HEK293 (cell line): ENCODE results near the gene TMOD1.

Experiments used
- GLI4 ChIP-seq: fragments of 450-650 bp; formaldehyde crosslinking; IDR thresholded peaks from 2 replicates; pipeline ENCODE4 v1.5.1; 2016; ENCODE audit warnings: missing biosample characterization, missing genetic modification characterization
- ZBTB44 ChIP-seq: fragments of 450-650 bp; IDR thresholded peaks from 2 replicates; pipeline ENCODE4 v1.5.1; 2018; ENCODE audit warnings: missing biosample characterization, mild to moderate bottlenecking, missing genetic modification characterization
- ZFP3 ChIP-seq: fragments of 450-650 bp; formaldehyde crosslinking; IDR thresholded peaks from 2 replicates; pipeline ENCODE4 v1.5.1; 2016; ENCODE audit warnings: low read depth, missing biosample characterization, missing genetic modification characterization
- ZNF140 ChIP-seq: fragments of 450-650 bp; formaldehyde crosslinking; IDR thresholded peaks from 2 replicates; pipeline ENCODE4 v1.5.1; 2016; ENCODE audit warnings: missing biosample characterization, missing genetic modification characterization
- ZNF169 ChIP-seq: fragments of 450-650 bp; formaldehyde crosslinking; IDR thresholded peaks from 2 replicates; pipeline ENCODE4 v1.5.1; 2016; ENCODE audit warnings: missing biosample characterization, missing genetic modification characterization
- ZNF202 ChIP-seq: fragments of 450-650 bp; formaldehyde crosslinking; IDR thresholded peaks from 2 replicates; pipeline ENCODE4 v1.5.1; 2016; ENCODE audit warnings: missing biosample characterization, missing genetic modification characterization, borderline replicate concordance
- ZNF239 ChIP-seq: fragments of 450-650 bp; formaldehyde crosslinking; IDR thresholded peaks from 2 replicates; pipeline ENCODE4 v1.5.1; 2016; ENCODE audit warnings: missing biosample characterization, missing genetic modification characterization
- ZNF26 ChIP-seq: fragments of 450-650 bp; formaldehyde crosslinking; IDR thresholded peaks from 2 replicates; pipeline ENCODE4 v1.5.1; 2016; ENCODE audit warnings: missing biosample characterization, missing genetic modification characterization
- ZNF394 ChIP-seq: fragments of 450-650 bp; formaldehyde crosslinking; IDR thresholded peaks from 2 replicates; pipeline ENCODE4 v1.5.1; 2016; ENCODE audit warnings: missing biosample characterization, missing genetic modification characterization, mild to moderate bottlenecking, moderate library complexity, borderline replicate concordance
- ZNF433 ChIP-seq: fragments of 450-650 bp; formaldehyde crosslinking; IDR thresholded peaks from 2 replicates; pipeline ENCODE4 v1.5.1; 2016; ENCODE audit warnings: missing biosample characterization, missing genetic modification characterization, low read depth
- ZNF514 ChIP-seq: fragments of 450-650 bp; formaldehyde crosslinking; IDR thresholded peaks from 2 replicates; pipeline ENCODE4 v1.5.1; 2016; ENCODE audit warnings: missing biosample characterization, missing genetic modification characterization
- ZNF530 ChIP-seq: fragments of 450-650 bp; formaldehyde crosslinking; IDR thresholded peaks from 2 replicates; pipeline ENCODE4 v1.5.1; 2016; ENCODE audit warnings: low read depth, missing biosample characterization, missing genetic modification characterization
- ZNF560 ChIP-seq: fragments of 450-650 bp; formaldehyde crosslinking; IDR thresholded peaks from 2 replicates; pipeline ENCODE4 v1.5.1; 2017; ENCODE audit warnings: missing biosample characterization, missing genetic modification characterization, borderline replicate concordance
- ZNF600 ChIP-seq: fragments of 450-650 bp; formaldehyde crosslinking; IDR thresholded peaks from 2 replicates; pipeline ENCODE4 v1.5.1; 2016; ENCODE audit warnings: missing biosample characterization, missing genetic modification characterization
- ZNF664 ChIP-seq: fragments of 450-650 bp; formaldehyde crosslinking; IDR thresholded peaks from 2 replicates; pipeline ENCODE4 v1.5.1; 2016; ENCODE audit warnings: missing biosample characterization, missing genetic modification characterization
- ZNF677 ChIP-seq: fragments of 450-650 bp; IDR thresholded peaks from 2 replicates; pipeline ENCODE4 v1.5.0; 2018; ENCODE audit warnings: missing biosample characterization, mild to moderate bottlenecking, missing genetic modification characterization, moderate library complexity
- ZNF76 ChIP-seq: fragments of 450-650 bp; formaldehyde crosslinking; IDR thresholded peaks from 2 replicates; pipeline ENCODE4; 2016; ENCODE audit warnings: low read depth, missing biosample characterization, missing genetic modification characterization, borderline replicate concordance
- ZNF785 ChIP-seq: fragments of 450-650 bp; formaldehyde crosslinking; IDR thresholded peaks from 2 replicates; pipeline ENCODE4 v1.5.1; 2016; ENCODE audit warnings: missing biosample characterization, missing genetic modification characterization
- ZNF837 ChIP-seq: fragments of 450-650 bp; formaldehyde crosslinking; IDR thresholded peaks from 2 replicates; pipeline ENCODE4 v1.5.1; 2016; ENCODE audit warnings: missing biosample characterization, missing genetic modification characterization
- ZSCAN4 ChIP-seq: fragments of 450-650 bp; formaldehyde crosslinking; IDR thresholded peaks from 2 replicates; pipeline ENCODE4 v1.5.1; 2017; ENCODE audit warnings: missing biosample characterization, missing genetic modification characterization
- TF ChIP-seq, protein P1 (sequence below): fragments of 450-650 bp; formaldehyde crosslinking; IDR thresholded peaks from 2 replicates; pipeline ENCODE4 v1.5.1; 2016; ENCODE audit warnings: missing biosample characterization, missing genetic modification characterization, borderline replicate concordance
- TF ChIP-seq, protein P2 (sequence below): fragments of 450-650 bp; formaldehyde crosslinking; IDR thresholded peaks from 2 replicates; pipeline ENCODE4 v1.5.1; 2016; ENCODE audit warnings: missing biosample characterization, missing genetic modification characterization
- TF ChIP-seq, protein P3 (sequence below): fragments of 450-650 bp; formaldehyde crosslinking; IDR thresholded peaks from 2 replicates; pipeline ENCODE4 v1.5.1; 2016; ENCODE audit warnings: missing biosample characterization, missing genetic modification characterization

TMOD1 gene

GRCh38 chr9:97510797-97511654, 9.6 kb downstream of the TMOD1 start (continued):
- TF ChIP-seq ZNF239 (tag by site-specific recombination) (no peak), ZNF202 (tag by site-specific recombination) (no peak), ZNF837 (tag by site-specific recombination) (no peak), ZNF433 (tag by site-specific recombination) (no peak), ZNF785 (no peak), ZNF26 (tag by site-specific recombination) (0 out of 2 replicates have a peak, but pooled peaks have one; percentile 18), ZSCAN4 (peak; percentile 73), ZNF169 (tag by site-specific recombination) (no peak), ZFP3 (tag by site-specific recombination) (no peak), ZNF560 (tag by site-specific recombination) (no peak), ZNF664 (no peak), GLI4 (tag by site-specific recombination) (no peak), ZNF394 (tag by site-specific recombination) (no peak), ZNF677 (tag by site-specific recombination) (no peak), ZNF140 (no peak), ZBTB44 (tag by site-specific recombination) (no peak), ZNF530 (tag by site-specific recombination) (no peak), ZNF76 (tag by site-specific recombination) (no peak), ZNF600 (tag by site-specific recombination) (0 out of 2 replicates have a peak, but pooled peaks have one; percentile 63), ZNF514 (no peak)
- TF ChIP-seq, protein P1, sequence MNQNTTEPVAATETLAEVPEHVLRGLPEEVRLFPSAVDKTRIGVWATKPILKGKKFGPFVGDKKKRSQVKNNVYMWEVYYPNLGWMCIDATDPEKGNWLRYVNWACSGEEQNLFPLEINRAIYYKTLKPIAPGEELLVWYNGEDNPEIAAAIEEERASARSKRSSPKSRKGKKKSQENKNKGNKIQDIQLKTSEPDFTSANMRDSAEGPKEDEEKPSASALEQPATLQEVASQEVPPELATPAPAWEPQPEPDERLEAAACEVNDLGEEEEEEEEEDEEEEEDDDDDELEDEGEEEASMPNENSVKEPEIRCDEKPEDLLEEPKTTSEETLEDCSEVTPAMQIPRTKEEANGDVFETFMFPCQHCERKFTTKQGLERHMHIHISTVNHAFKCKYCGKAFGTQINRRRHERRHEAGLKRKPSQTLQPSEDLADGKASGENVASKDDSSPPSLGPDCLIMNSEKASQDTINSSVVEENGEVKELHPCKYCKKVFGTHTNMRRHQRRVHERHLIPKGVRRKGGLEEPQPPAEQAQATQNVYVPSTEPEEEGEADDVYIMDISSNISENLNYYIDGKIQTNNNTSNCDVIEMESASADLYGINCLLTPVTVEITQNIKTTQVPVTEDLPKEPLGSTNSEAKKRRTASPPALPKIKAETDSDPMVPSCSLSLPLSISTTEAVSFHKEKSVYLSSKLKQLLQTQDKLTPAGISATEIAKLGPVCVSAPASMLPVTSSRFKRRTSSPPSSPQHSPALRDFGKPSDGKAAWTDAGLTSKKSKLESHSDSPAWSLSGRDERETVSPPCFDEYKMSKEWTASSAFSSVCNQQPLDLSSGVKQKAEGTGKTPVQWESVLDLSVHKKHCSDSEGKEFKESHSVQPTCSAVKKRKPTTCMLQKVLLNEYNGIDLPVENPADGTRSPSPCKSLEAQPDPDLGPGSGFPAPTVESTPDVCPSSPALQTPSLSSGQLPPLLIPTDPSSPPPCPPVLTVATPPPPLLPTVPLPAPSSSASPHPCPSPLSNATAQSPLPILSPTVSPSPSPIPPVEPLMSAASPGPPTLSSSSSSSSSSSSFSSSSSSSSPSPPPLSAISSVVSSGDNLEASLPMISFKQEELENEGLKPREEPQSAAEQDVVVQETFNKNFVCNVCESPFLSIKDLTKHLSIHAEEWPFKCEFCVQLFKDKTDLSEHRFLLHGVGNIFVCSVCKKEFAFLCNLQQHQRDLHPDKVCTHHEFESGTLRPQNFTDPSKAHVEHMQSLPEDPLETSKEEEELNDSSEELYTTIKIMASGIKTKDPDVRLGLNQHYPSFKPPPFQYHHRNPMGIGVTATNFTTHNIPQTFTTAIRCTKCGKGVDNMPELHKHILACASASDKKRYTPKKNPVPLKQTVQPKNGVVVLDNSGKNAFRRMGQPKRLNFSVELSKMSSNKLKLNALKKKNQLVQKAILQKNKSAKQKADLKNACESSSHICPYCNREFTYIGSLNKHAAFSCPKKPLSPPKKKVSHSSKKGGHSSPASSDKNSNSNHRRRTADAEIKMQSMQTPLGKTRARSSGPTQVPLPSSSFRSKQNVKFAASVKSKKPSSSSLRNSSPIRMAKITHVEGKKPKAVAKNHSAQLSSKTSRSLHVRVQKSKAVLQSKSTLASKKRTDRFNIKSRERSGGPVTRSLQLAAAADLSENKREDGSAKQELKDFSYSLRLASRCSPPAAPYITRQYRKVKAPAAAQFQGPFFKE = no peak
- TF ChIP-seq, protein P2, sequence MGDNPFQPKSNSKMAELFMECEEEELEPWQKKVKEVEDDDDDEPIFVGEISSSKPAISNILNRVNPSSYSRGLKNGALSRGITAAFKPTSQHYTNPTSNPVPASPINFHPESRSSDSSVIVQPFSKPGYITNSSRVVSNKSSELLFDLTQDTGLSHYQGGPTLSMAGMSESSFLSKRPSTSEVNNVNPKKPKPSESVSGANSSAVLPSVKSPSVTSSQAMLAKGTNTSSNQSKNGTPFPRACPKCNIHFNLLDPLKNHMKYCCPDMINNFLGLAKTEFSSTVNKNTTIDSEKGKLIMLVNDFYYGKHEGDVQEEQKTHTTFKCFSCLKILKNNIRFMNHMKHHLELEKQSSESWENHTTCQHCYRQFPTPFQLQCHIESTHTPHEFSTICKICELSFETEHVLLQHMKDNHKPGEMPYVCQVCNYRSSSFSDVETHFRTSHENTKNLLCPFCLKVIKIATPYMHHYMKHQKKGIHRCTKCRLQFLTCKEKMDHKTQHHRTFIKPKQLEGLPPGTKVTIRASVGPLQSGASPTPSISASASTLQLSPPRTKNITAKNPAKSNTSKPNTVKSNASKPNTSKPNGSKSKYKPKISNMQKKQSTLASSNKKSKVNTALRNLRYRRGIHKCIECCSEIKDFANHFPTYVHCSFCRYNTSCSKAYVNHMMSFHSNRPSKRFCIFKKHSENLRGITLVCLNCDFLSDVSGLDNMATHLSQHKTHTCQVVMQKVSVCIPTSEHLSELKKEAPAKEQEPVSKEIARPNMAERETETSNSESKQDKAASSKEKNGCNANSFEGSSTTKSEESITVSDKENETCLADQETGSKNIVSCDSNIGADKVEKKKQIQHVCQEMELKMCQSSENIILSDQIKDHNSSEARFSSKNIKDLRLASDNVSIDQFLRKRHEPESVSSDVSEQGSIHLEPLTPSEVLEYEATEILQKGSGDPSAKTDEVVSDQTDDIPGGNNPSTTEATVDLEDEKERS = no peak
- TF ChIP-seq, protein P3, sequence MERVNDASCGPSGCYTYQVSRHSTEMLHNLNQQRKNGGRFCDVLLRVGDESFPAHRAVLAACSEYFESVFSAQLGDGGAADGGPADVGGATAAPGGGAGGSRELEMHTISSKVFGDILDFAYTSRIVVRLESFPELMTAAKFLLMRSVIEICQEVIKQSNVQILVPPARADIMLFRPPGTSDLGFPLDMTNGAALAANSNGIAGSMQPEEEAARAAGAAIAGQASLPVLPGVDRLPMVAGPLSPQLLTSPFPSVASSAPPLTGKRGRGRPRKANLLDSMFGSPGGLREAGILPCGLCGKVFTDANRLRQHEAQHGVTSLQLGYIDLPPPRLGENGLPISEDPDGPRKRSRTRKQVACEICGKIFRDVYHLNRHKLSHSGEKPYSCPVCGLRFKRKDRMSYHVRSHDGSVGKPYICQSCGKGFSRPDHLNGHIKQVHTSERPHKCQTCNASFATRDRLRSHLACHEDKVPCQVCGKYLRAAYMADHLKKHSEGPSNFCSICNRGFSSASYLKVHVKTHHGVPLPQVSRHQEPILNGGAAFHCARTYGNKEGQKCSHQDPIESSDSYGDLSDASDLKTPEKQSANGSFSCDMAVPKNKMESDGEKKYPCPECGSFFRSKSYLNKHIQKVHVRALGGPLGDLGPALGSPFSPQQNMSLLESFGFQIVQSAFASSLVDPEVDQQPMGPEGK (tag by site-specific recombination) = no peak; the same call in 1 of the 2 replicates
